ENCODE measurements around the gene SLC38A8.

Gene SLC38A8

DNA sequence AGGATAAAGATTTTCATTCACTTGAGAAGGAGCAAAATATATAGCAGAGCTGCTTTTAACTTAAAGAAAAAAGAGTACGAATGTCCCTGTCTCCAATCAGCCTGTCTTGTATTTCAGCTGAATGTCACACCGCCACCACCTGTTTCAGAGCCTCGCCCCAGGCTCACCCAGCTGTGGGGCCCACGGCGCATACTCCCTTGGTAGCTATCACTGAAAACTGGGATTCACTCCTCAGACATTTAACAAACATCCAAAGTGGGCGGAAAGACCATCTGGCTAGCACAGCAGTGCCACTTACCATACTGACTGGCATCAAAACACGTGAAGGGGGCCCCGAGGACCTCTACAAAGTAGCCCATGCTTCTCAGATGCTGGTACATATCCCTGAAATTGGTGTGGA lies 25.4 kb upstream of the SLC38A8 start:
- DNase-seq: no peak

DNA sequence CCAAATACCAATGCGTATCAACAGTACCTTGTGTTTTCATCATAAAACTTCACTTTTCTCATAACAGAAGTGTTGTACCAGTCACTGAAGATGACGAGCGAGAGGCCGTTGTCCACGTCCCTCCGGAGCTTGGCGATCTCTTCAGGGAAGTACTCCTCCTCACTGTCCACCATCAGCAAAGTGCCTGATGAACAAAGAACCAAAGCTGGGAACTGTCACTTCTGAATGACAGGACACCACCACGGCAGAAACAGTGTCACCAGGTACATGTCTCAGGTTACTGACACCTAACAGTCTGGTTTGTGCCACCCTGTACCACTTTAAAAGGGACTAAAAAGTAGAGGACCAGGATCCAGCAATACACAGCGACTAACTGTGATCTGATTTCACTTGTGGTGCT lies 25.0 kb upstream of the SLC38A8 start:
- no peak for DNase-seq

DNA sequence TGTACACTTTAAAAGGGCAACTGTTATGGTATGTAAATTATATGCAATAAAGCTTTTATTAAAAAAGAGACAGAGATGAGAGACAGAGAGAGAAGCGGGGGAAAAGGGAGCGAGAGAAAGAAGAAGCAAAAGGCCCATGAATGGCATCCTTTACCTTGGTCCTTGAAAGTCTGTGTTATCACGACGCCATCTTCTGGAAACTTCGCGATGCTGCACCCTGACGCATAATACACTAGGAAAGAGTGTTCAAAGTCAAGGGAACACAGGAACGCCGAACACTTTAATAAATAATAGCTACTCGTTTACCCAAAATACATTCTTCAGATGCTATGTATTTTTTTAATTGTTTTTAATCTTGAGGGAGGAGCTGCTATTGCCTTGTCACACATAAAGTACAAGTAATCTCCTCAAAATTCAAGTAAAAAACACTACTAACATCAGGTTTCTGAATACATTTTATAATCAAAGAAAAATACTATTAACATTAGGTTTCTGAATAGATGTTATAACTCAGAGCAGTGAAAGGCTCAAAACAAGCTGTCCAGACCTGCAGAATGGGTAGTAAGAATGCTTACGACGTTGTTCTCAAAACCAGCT lies 23.0 kb upstream of the SLC38A8 start:
- DNase-seq: peak; percentile 19 to 54

DNA sequence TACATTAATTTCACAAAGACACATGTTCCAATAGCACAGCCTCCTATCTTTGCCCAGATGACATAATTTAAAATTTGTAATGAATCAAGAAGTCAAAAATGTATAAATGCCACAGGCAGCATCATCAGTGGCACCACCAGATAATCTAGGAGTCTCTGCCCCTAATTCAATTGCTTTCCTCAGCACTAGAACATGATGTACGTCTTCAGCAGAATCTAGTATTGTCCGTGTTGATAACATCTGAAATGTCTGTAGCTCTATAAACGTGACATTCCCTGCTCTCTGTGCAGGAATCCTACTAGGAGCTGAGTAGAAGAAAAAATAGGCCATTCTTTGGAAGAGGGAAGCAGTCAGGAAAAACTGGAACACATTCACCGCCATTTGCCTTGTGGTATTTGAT lies 21.4 kb upstream of the SLC38A8 start:
- no peak for DNase-seq

DNA sequence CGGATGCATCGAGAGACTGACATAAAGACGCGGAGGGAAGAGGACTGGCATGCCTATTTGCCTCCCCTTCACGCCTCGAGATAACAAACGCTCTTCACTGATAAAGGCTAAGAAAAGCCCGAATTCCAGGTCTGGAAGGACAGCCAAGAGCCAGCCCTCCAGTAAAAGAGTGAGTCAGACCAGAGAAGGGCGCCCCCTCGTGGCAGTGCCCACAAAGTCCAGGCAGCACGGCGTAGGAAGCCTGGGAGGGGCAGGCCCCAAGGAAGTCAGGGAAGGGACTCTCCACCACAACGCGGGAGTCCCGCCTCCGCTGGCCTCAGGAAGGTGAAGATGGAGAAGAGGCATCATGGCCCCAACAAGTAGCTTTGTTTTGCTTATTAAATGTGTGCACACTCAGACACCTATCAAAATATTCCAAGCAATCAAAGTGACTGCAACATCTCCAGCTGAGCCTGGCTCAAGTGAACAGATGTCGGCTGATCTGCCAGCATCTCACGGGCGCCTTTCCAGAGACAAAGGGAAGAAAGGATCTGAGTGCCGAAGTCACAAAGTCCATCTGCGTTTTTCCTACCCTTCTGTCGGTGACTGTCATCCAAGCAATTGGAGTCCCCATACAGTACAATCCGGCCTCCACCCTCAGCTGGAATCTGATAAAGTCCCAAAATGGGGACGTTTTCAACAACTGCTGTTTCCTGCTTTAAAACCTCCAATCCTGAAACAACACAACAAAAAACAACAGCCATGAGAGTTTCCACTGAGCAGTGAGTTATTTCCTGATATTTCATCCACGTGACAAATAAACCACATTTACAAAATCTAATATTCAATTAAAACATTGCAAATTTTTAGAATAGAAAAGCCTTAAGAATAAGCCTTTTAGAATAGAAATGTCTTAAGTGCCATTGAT lies 20.4 kb upstream of the SLC38A8 start:
- DNase-seq: peak; percentile 6 to 57

DNA sequence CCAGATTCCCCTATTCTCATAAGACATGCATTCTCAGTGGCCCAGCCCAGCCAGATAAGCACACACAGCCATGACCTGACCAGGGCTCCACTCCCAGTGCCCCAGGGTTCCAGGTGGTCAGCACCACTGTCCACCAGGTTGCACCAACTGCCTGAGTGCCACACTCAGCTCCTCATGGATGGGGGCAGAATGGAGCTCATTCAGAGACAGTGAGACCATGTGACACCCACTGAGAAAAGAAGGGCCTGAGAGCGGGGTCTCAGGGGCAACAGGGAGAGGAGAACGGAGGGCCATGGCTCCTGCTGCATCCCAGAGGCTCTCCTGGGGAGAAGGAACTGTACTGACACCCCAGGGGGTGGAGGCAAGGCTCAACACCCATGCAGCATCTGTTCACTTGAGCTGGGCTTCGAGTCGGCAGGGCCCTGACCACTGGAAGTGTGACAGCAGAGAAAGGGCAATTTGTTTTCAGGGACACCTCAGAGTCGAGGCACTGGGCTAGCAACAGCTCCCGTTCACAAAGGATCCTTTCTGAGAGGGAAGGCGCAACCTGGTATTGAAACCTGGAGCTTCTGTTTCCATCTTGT lies 18.7 kb upstream of the SLC38A8 start:
- no peak for DNase-seq

DNA sequence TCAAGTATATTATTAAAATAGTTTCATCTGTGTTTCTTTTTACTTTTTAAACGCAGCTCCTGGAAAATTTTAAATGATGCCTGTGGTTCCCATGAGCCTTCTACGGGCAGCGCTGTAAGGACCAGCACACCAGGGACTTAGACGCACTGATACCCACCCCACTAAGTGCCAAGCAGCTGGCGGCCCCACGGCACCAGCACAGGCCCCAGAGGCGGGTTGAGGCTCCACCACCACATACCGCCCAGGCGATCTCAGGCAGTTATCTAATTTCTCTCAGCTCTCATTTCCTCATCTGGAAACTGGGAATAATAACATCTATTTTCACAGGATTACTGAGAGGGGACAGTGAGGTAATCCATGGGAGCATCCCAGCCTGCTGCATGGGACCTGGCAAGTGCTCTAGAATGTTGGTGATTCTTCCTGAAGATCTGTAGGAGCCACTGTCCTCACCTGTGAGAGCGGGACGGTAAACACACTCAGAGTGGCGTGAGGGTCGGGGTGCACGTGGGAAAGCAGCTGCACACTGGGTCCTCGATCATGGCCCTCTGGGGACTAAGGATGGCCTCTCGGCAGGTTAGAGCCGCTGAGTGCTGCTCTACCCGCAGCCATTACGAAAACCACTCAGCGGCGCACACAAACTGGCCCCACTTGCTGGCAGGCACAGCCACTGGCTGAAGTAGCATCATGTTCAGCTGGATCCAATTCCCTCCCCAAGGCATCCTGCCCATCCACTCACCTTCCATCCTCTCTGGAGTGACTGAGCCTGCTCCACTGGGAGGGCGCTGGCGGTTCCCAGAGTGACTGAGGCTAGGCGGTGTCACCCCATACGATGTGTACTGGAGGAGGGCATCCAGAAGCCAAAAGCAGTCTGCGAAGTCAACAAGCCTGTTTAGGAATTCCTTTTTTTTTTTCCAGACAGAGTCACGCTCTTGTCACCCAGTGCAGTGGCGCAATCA lies 17.6 kb upstream of the SLC38A8 start:
- DNase-seq: no peak

DNA sequence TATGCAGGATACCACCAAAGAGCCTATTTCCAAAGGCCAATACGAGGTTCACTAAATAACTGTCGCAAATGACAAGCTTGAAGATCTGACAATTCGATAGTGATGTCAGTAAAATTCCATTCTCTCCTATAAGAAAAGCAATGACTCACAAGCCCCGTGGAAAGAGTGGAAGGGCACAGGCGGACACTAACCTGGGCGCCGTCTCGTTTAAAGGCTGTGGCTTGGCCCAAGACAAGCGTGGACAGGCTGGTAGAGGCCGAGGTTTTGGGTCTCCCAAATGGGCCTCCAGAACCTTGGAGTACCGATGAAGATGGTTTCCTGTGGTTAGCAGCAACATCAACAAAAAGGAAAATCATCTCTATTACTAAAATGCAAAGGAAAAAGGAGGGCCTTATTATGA lies 16.5 kb upstream of the SLC38A8 start:
- DNase-seq: no peak

DNA sequence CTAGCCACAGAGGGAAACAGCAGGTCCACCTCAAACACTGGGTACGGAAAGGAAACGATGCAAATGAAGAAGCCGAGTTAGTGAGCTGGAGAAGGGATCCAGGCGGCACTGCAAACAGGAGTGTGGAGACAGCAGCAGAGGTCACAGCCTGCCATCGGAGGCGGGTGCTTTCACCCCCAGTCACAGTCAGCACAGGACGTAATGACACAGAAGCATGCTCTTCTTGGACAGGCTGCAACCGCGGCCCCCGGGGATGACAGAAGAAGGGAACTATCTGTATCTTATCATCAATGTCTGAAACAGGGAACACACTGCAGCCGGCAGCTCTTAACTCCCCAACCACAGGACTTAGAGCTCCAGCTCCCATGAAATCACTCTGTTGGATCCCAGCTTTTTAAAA lies 16.1 kb upstream of the SLC38A8 start:
- DNase-seq: no peak

DNA sequence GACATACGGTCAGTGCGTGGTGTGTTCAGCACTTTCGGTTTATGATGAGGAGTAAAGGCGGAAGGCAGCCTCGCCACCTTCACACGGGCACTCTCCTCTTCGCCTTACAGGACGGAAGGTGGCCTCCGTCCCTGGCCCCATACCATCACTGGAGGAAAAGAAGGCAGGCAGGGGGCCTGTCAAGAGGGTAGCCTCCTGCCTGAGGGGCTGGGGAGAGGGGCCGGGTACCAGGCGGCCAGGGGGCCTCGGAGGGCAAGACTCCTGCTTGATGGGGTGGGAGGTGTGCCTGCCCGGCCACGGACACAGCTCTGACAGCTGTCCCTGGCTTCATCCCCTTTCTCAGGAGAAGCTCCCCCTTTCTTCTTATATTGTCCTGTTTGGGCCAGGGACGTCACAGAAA lies 15.6 kb upstream of the SLC38A8 start:
- DNase-seq: no peak

DNA sequence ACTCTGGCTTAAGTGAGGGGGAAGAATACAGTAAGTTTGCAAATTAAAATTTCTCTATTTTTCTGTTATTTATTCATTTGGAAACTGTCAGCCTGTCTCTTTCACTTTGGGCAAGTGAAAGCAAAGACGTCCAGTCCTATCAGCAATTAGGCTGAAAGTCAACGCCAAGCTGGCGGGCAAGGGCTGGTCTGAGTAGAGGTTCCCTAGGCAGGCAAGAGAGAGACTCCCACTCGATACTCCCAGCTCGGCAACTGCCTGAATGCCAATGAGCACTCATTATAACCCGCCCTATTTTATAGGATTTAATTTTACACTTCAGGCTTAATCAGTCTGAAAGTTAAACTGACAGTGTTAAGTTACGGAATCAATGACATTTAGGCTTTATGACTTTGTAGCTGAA lies 14.3 kb upstream of the SLC38A8 start:
- DNase-seq: no peak

DNA sequence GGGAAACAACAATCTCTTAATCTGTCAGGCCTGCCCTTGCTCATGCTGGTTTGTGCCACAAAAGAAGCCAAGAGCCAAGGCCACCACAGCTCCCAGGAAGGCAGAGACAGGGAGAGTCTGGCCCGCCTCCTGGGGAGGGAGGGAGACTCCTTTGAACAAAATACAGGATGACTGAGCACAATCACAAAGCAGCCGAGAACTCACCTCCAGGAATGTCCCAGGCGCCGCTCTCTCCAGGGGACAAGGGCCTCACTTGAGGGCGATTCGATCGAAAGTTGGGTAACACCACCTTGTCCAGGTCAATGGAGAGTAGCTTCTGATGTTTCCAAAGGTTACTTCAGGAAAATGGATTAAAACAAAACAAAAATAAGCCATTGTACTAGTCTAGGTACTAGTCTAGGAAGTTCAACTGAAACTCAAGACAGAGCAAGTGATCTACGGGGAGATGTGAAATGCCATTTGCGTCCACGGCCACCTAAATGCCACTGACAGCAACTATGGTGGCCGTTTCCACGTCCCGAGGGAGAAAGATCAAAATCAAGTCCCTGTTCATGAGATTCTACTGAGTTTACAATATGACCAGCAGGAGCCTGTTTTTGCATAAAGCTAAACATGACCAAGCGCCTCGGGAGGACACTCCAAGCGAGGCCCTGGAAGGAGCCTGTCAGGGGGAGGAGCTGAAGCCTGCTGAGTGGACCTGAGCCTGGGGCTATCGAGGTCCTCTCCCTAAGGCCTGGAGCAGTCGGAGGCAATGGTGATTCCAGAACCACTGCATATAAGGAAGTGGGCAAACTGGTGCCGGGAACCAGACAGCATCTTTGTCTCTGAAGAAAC lies 13.4 kb upstream of the SLC38A8 start:
- DNase-seq: no peak

DNA sequence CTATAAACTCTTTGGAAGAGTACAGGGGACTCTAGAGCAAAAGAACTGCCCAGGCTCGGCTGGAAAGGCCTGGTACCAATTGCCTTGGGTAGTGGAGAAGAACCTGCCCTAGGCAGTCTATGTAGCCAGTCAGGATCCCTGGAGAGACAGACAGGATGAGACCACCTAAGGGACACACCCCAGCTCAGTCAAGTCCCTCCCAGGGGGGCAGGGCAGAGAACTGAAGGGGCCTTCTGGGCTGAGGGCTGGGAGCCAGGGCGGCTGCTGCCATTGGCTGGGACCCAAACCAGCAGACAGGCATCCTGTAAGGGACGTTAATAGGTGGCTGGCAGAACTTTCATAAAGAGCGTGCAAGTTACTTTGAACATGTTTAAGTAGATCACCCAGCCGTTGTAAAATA lies 12.8 kb upstream of the SLC38A8 start:
- DNase-seq: no peak

DNA sequence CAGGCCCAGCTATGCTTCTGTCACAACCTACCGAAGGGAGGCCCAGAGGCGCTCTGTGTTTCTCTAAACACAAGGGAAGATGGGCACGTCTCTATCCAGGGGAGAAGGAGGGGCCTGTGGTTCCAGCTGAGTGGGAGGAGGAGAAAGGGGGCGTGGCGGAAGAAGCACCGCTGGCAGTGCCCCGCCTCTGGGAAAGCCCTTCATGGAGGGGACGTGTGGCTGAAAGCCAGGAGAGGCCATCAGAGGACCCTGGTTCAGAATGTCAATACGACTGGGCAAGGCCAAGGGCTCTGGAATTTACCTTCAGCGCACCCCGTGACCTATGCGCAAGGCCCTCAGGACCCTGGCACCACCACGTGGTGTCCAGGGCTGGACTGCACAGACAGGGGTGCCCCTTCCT lies 12.3 kb upstream of the SLC38A8 start:
- no peak for DNase-seq

DNA sequence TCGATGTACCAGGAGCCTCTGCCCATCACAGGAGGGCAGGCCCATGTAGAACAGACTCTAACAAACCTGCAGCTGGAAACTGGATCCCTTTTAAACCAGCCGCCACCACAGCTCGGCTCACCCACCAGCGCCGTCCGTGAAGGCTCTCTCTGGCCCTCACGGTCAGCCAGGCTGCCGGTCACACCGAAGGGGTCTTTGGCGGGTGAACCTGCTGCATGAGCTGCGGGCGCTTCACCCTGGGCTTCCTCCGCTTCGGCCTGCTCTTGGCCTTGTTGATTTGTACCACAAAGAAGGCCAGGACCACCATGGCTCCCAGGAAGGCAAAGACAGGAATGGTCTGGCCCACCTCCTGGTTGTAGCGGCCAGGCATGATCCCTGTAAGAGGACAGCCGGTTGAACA lies 11.7 kb upstream of the SLC38A8 start:
- DNase-seq: no peak

DNA sequence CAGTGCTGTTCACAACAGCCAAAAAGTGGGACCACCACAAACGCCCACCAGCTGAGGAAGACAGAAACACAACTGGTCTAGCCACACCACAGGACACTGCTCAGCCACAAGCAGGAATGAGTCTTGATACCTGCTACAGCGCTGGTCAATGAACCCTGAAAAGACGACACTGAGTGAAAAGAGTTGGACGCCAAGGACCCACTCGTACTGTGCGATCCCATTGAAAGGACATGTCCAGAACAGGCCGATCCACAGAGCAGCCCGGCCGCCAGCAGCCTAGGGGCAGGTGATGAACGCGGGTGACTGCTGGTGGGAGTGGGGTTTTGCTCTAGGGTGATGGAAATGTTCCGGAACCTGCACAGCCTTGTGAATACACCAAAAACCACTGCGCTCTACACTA lies 10.6 kb upstream of the SLC38A8 start:
- no peak for DNase-seq

DNA sequence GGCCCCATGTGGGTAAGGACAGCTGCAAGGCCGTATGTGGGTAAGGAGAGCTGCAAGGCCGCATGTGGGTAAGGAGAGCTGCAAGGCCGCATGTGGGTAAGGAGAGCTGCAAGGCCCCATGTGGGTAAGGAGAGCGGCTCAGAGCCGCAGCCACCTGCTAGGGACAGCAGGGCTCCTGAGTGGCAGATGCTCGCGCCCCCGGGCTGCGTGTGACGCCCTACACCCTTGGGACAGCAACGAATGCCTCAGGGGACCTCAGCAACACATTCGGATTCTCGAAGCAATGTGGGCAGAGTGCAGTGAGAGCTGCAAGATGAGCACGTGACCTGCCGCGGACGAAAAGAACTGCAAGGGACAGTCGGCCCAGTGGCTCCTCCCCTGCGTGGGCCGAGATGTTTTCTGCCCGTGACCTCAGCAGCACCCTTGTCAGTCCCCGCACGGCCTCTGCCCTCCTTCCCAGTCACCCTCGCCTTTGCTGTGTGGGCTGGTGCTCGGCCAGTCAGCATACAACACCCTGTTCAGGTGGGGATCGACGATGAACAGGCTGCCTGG lies 9.6 kb upstream of the SLC38A8 start:
- DNase-seq: no peak

DNA sequence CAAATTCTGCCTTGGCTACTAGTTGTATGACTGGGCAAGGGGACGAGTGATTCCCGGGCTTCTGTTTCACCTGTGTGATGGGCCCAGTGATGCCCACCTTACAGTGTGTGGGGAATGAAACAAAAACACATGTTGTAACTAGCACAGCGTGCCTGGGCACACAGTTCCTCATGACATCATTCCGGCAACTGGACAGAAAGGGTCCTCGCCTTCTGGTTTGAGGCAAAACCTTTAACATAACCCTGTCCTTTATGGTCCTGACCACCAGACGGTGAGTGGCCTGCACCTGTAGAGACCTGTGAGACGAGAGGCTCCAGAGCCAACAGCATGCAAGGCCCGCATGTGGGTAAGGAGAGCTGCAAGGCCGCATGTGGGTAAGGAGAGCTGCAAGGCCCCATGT lies 7.7 kb upstream of the SLC38A8 start:
- DNase-seq: no peak

DNA sequence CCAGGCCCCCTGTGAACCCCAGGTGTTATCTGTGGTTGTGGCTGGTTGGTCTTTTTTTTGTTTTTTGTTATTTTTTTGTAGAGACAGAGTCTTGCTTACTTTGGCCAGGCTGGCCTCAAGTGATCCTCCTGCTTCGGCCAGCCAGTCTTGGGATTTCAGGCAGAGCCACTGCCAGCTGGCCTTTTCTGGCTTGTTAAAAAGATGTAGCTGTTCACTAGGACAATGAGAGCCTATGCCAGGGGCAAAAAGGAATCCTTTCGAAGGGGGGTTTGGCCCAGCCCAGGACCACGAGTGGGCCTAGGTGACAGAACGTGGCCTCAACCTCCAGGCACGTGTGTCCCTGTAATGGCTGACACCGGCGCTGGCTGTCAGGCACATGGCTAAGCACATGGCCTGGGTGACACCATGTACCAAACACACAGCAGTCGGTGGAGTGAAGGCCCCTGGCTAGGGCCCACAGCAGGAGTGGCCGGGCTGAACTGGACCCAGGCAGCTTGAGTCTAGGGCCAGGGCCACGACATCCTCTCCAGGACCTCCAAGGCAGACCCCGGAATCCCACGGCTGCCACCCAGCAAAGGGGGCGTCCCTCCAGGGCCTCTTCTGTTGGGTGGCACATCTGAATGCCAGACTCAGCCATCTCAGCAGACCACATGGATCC lies 6.9 kb upstream of the SLC38A8 start:
- no peak for DNase-seq

DNA sequence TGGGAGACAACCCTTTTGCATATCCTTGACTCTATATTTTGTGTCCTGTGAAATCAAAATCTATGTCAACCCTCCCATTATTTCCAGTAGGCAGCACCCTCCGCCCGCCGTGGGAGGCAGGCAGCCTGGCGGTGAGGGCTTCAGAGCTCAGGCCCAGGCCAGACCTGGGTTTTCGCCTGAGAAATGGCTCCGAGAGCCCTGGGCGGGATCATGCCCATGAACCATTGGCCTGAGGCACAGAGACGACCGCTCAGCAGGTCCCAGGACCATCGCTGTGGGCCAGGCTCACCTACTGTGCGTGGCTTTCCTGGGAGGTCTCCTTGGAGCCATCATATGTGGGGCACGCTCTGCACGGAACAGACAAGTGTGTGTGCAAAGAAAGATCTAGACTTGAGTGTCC lies 6.3 kb upstream of the SLC38A8 start:
- no peak for DNase-seq

DNA sequence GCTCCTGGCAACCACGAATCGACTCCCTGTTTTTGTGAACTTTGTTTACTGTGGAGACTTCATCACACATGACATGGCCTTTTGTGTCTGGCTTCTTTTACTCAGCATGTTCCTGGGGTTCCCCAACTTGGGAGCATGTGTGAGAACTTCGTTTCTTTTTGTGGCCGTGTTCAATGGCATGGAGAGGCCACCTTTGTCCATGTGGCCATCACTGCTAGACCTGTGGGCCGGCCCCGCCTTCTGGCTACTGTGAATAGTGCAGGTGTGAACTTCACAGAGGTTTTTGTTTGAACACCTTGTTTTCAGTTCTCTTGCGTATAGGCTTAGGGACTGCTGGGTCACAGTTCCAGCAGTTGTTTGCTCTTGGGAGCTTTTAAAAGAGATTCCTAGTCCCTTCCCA lies 5.7 kb upstream of the SLC38A8 start:
- no peak for DNase-seq
